Forelimb muscle (tissue), 1 donor: ENCODE measurements around the gene CBY2. TPM values are rescaled to one million over a fixed set of nuclear protein-coding genes. Genes with fewer than 3 reads are reported as not detected.
"Not testable (repeated sequence)": the region's sequence is repeated elsewhere in the genome, so short reads cannot be mapped to it uniquely, and the experiment has no call there.

ENCODE experiments used
- DNase-seq: peaks from one replicate; pipeline ENCODE4 v3.0.0-alpha.2; 2013; ENCODE audit warnings: low read depth
- polyA plus RNA-seq: library from polyadenylated mRNA; unstranded; fragments of 120-200 nt; gene quantifications from one replicate; pipeline ENCODE4 v1.2.1, GENCODE V29; 2013; ENCODE audit not compliant: insufficient read length

CBY2 gene, protein sequence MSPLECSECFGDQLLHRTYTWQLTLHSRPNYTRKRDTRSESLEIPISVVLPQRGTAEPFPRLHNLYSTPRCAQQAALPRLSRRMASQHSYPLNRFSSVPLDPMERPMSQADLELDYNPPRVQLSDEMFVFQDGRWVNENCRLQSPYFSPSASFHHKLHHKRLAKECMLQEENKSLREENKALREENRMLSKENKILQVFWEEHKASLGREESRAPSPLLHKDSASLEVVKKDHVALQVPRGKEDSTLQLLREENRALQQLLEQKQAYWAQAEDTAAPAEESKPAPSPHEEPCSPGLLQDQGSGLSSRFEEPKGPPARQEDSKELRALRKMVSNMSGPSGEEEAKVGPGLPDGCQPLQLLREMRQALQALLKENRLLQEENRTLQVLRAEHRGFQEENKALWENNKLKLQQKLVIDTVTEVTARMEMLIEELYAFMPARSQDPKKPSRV
- polyA plus RNA-seq = not detected

DNA sequence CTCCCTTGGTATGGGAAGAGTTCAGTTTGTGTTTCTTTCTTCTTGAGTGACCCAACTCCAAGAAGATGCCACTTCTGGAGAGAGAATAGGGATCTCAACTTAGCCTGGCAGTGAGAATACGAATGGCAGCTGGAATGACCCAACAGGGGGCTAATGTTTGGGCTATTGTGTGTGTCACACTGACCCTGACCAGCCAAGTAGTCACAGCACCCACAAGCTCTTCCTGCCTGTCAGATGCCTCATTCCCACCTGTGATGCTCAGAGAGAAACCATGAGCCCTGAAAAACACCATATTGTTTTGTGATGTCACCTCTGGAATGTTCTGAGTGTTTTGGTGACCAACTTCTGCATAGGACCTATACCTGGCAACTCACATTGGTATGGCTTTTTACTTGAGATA, at the start of gene CBY2:
CBY2 (plus strand) TSS at position 233 of the 400 bp plus-strand sequence; CDS start at position 304, 71 bp downstream.
- no peak for DNase-seq

DNA sequence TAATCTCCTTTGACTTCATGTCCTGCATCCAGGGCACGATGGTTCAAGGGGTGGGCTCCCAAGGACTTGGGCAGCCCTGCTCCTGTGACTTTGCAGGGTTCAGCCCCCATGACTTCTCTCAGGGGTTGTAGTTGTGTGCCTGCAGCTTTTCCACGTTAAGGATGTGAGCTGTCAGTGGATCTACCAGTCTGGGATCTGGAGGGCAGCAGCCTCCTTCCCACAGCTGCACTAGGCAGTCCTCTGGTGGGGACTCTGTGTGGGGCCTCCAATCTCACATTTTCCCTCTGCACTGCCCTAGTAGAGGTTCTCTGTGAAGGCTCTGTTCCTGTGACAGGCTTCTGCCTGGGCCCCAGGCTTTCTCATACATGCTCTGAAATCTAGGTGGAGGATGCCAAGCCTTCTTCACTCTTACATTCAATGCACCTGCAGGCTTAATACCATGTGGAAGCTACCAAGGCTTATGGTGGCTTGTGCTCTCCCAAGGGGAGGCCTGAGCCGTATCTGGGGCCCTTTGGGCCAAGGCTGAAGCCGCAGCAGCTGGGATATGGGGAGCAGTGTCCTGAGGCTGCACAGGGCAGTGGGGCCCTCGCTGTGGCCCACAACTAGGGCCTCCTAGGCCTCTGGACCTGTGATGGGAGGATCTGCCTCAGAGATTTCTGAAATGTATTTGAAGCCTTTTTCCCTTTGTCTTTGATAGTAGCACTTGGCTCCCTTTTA, 47.3 kb upstream of the CBY2 start:
- DNase-seq = no peak

DNA sequence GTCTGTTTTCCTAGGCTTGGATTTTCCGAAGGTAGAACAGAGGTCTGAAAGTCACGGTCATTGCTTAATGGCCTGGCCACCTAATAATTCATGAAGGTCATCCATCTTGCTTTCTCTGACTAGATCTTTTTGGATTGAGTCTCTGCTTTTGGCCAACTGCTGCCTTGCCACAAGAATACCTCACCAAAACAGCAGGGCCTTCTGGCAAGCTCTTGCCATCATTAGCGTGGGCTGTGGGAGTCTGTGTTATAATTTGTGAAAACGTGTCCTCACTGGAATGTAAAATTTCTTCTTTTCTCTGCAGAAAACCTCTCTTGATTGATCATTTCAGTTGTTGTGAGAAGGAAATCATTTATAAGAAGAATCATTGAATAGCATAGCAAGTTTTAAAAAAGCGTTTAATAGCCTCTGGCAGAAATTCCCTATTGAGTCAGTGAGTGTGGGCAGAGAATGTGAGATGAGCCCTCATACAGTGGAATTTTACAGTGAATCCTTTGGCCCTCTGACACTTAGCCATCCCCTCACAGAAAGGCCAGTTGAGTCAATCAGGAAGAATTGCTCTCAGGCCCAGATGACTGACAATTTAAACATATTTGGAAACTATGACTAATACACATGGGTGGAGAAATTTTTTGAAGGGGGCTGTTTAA, 43.4 kb upstream of the CBY2 start:
- DNase-seq = no peak

DNA sequence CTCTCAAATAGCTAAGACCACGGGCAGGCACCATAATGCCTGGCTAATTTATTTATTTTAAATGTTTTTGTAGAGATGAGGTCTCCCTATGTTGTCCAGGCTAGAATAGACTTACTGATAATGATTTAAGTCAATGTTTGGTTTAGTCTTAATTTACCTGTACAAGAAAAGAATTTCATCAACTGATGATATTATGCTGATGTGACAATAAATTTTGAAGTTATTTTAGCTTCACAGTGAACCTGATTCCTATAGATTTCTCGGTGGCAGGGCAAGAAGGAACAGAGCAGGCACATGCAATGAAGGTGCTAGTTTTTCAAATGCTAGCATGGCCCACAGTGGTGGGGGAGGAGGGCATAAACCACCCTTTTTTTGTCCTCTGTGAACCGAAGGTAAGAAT, 42.6 kb upstream of the CBY2 start:
- DNase-seq = no peak

DNA sequence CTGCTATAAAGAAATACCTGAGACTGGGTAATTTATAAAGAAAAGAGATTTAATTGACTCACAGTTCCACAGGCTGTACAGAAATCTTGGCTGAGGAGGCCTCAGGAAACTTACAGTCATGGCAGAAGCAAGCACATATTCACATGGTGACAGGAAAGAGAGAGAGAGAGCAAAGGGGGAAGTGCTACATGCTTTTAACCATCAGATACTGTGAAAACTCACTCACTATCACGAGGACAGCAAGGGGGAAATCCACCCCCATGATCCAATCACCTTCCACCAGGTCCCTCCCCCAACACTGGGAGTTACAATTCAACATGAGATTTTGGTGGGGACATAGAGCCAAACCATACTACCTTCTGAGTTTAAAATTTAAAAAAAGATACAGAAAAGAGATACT, 41.7 kb upstream of the CBY2 start:
- not testable (repeated sequence) for DNase-seq

DNA sequence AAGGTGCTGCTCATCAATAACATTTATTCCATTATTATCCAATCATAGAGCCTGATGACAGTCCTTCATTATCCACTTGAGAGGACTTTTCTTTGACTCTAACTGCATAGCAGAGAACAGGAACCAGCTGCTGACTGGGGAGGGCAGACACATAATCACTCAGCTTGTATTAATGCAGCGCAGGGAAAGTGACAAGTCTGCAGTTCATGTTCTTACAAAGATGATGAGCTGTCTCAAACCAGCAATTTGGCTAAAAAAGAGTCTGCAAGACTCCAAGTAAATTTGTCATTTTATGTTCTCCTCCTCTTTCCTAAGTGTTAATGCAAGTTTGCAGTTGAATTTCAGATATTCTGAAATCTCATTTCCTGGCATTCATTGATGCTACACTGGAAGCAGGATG, 40.0 kb upstream of the CBY2 start:
- DNase-seq = no peak

DNA sequence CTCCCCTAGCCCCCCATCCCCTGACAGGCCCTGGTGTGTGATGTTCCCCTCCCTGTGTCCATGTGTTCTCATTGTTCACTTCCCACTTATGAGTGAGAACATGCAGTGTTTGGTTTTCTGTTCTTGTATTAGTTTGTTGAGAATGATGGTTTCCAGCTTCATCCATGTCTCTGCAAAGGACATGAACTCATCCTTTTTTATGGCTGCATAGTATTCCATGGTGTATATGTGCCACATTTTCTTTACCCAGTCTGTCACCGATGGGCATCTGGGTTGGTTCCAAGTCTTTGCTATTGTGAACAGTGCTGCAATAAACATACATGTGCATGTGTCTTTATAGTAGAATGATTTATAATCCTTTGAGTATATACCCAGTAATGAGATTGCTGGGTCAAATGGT, 39.2 kb upstream of the CBY2 start:
- DNase-seq = not testable (repeated sequence)

DNA sequence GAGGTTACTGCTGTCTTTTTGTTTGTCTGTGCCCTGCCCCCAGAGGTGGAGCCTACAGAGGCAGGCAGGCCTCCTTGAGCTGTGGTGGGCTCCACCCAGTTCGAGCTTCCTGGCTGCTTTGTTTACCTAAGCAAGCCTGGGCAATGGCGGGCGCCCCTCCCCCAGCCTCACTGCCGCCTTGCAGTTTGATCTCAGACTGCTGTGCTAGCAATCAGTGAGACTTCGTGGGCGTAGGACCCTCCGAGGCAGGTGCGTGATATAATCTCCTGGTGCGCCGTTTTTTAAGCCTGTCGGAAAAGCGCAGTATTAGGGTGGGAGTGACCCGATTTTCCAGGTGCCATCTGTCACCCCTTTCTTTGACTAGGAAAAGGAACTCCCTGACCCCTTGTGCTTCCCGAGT, 32.5 kb upstream of the CBY2 start:
- not testable (repeated sequence) for DNase-seq

DNA sequence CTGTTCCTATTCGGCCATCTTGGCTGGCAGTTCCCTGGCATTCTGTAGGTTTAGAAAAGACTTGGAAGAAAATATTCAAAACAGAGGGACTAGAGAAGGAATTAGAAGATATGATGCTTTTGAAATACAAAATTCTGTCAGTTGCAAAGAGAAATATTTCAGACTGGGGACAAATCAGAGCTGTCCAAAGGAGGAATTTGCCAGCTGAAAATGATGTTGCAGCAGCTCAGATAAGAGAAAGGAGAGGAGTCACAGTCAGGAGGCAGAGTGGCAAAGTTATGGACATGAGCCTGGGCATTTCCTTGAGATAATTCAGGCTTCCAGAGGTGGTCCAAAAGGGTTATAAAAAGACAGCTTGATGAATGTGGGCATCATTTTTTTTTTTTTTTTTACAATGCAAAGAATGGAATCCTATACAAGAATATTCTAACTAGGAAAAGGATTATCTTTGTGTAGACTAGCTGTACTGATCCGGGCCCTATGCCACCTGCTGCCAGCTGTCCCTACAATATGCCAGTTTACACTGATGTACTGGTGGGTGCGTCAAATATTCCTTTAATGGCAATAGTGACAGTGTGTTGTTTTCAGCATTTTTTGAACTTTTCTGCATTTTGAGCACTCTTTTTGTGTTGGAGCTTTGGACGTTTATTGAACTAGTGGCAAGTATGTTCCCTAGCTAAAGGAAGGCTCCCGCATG, 31.8 kb upstream of the CBY2 start:
- DNase-seq = no peak

DNA sequence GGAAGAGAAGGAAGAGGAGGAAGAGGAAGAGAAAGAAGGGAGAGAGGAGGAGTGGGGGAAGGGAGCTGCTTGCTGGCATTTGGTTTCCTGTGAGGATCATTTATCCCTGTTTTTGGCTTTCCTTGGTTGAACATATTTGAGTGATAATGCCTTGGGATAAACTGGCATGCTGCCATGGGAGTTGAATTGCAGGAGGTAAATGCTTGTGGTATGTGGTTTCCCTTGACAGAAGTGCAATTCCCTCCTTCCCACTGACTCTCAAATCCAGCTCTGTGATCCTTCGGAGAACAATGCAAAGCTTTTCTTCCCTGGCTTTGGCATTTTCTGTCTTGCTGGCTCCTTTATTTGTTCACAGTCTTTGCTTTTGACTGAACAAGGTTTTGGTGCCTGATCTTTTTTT, 27.2 kb upstream of the CBY2 start:
- DNase-seq = no peak

DNA sequence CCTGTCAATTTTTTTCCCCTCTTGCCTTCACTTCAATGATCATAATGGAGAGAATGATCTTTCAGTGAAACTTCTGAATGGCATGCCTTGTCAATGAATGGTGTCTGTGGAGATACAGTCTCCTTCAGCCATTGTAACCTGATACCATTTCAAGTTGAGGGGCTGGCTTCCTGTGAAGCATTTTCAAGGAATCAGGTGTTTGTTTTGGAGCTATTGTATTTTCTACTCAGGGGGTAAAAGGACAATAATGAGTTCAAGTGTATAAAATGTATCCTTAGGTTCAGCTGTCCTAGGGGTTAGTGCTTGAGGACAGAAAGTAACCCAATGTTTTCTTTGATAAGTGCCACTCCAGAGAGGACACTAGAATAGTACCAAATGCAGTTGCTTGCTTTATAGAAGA, 23.8 kb upstream of the CBY2 start:
- no peak for DNase-seq

DNA sequence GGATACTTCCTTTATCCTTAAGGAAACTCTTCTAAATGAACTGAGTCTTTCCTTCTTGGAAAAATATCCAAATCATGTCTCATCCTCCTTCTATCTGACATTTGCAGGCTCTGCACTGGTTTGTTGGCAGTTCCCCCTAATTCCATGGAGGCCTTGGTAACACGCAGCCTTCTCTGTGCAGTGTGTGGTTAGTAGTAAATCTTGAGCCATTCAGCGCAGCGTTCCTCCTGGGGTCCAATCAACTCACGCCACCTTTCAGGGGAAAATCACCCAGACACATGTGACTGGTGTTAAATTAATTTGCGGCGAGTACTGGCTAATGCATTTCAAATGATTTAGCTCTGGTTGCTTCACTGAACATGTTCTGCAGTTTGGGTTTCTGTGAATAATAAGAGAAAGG, 21.0 kb upstream of the CBY2 start:
- DNase-seq = no peak

DNA sequence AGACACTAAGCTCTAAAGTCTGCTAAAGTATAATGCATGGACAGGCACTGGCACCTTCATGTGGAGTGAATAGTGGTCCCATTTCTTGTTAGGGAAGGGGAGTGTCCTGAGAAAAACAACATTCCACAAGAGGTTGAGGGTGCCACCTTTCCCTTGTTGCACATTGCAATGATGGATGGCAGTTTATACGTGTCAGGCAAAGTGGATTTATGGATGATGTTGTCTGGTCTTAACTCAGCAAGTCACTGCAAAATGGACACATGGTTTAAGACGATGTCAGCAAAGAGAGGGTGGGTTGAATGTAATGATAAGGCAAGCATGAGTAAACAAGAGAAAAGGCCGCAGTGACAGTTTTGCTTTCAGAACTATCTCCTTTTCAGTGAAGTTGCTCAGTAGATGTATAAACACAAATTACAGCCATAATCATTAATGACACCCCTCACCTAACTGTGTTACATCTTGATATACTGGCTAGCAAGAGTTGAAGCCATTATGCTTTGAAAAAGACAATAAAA, 19.6 kb upstream of the CBY2 start:
- DNase-seq = no peak

DNA sequence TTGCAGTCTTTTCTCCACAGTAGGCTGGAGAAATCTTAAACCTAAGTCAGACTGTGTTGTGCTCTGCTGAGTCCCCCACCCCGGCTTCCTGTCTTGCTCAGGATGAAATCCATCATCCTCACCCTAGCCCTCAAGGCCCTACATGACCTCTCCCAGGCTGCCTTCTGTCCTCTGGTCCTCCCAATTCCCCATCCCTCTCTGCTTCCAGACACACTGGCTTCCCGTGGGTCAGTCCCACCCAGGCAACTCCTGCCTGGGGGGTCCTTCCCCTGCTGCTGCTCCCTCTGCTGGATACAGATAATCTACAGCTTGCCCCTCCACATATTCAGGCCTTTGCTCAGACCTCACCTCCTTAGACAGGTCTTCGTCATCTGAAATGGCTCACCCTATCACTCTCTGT, 18.4 kb upstream of the CBY2 start:
- DNase-seq = no peak

DNA sequence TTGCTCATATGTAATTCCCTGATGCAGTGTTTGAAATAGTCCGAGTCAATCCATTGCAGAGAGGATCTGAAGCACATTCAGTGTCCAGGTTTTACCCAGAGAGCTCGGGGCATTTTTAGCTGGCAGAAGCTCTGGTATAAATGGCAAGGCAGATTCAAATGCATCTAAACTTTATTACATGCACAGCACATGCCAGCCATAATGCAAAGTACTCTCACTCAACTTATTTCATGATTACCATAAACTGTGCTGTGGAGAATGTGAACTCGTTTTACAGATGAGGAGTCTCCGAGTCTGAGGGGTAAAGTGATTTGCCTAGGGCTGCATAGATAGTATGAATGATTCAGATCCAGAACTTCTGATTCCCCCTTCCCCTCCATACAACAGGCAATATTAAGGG, 13.5 kb upstream of the CBY2 start:
- no peak for DNase-seq

DNA sequence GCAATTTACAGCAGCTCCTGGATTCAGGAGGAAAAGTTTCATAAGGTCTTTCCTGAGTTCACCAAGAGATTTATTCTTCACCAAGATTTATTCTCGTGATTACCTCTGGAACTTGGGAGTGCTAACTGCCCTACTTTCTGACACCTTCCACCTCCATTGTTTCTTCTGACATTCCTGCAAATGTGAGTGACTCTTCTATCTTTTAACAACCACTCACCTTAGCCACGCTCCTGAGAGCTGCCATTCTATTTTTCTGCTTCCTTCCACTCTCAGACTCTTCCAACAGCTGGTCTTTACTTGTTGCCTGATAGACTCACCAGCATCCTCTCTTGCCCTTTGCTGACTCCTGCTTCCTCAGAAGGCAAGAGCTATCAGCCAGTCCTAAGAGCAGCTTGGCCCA, 11.5 kb upstream of the CBY2 start:
- no peak for DNase-seq

DNA sequence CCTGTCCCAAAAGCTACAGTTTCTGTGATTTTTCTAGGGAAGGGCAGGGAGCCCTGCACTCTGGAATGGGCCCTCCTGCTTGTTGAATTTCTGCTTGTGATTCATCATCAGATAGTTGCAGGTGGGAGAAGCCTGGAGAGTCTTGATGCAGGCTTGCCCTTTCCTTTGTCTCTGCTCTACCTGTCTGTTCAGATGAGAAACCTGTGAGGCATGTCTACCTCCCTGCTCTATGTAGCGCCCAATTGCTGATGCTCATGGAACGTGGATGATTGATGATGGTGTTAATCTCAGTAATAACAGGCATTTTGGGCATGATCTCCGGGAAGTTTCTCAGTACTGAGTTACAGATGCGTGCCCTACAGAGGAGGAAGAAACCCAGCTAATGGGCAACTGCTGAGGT, 10.9 kb upstream of the CBY2 start:
- no peak for DNase-seq

DNA sequence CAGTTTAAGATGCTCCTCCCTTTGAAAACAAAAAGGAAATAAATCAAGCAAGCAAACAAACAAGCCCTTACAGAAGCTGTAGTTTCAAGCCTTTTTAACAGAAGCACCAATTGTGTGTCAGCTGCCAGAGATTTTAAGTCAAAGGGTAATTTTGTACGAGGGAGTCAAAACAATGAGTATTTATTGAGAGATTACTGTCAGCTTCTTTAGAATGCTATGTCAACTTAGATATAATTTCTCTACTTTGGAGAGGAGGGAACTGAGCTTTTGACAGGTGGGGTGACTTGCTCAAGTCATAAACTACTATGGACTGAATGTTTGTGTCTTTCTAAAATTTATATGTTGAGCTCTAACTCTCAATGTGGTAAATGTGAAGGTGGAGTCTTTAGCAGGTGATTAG, 10.5 kb upstream of the CBY2 start:
- DNase-seq = no peak

DNA sequence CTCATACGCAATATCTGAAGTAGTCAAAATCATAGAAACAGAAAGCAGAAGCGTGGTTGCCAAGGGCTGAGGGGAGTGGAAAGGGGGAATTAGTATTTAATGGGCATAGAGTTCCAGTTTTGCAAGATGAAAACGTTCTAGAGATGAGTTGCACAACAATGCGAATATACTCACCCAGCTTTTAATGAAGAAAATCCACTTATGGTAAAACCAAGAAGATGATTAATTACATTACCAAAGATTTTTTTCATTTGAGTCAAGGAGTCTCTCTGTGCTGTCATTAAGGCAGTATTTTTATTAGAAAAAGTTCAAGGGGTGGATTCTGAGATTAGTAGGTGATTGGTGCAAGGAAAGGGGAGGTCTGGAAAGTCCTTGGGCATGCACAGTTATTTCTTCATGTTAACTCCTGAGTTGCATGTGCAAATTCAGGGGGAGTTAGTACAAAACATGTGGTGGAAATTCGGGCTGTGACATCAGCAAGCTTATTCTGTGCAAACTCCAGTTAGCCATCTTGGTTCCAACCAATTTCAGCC, 6.9 kb upstream of the CBY2 start:
- no peak for DNase-seq

DNA sequence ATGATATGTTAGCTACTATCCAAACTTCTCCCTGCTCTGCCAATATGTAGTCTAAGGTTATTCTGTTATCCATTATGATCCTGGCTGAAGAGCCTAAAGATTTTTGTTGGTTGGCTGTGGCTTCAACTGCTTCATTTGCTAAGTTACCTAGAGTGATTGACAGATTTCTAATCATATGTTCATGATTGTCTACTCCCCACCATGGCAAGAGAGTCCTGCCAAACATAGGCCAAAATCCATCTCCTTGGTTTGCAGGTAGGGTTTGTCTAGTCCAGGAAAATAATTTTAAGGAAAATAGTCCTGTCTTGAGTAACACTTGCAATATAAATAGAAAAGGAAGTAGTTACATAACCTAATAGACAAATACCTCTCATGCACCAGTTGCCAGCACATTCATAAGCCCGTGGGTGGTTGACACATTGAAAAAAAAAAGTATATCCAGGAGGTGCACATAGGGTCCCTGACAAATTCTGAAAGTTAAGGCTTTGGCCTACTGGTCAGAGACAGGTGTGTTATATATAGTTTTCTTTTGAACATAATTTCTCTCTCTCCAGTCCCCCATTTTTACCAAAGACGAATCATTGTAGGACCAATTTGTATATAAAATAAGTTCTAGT, 5.4 kb upstream of the CBY2 start:
- no peak for DNase-seq
